Mucosa of stomach (tissue), 1 donor: ENCODE data around the gene XXYLT1.
"Not testable (repeated sequence)": the region's sequence is repeated elsewhere in the genome, so short reads cannot be mapped to it uniquely, and the experiment has no call there.

Experiments
- H3K27me3 ChIP-seq: one replicate; pipeline ENCODE4 v1.7.0; 2013; ENCODE audit warnings: mild to moderate bottlenecking, low read length; ENCODE audit not compliant: control insufficient read depth, insufficient read depth
- H3K36me3 ChIP-seq: one replicate; pipeline ENCODE4 v1.7.0; 2013; ENCODE audit warnings: low read length; ENCODE audit not compliant: control insufficient read depth, insufficient read depth
- H3K4me1 ChIP-seq: one replicate; pipeline ENCODE4 v1.7.0; 2013; ENCODE audit warnings: mild to moderate bottlenecking, low read length; ENCODE audit not compliant: control insufficient read depth, insufficient read depth
- H3K4me3 ChIP-seq: one replicate; pipeline ENCODE4 v1.7.0; 2013; ENCODE audit warnings: low read length
- H3K9ac ChIP-seq: one replicate; pipeline ENCODE4 v1.7.0; 2013; ENCODE audit warnings: mild to moderate bottlenecking, low read length, moderate library complexity
- H3K9me3 ChIP-seq: one replicate; pipeline ENCODE4 v1.7.0; 2013; ENCODE audit warnings: mild to moderate bottlenecking, low read length, moderate library complexity; ENCODE audit not compliant: control insufficient read depth
- donor health status: Pancreatic carcinoma.

The XXYLT1 gene

GRCh38 chr3:195114786-195115599, 156.0 kb downstream of the XXYLT1 start:
- H3K36me3 ChIP-seq = no peaks in the 10 kb centered on the region
- no peak overlapping the region for H3K4me3 ChIP-seq
- H3K4me1 ChIP-seq = peaks cover 13% of the 10 kb centered on the region
- no peaks in the 10 kb centered on the region for H3K27me3 ChIP-seq
- no peaks in the 10 kb centered on the region for H3K9me3 ChIP-seq
- no peak overlapping the region for H3K9ac ChIP-seq

- H3K4me1 ChIP-seq = peaks cover 11% of the 10 kb centered on the region
- H3K27me3 ChIP-seq = no peaks in the 10 kb centered on the region
- H3K4me3 ChIP-seq = no peak overlapping the region
- H3K9ac ChIP-seq = no peak overlapping the region
- no peaks in the 10 kb centered on the region for H3K9me3 ChIP-seq
- H3K36me3 ChIP-seq = no peaks in the 10 kb centered on the region
Measured at GRCh38 chr3:195113536-195114425, 157.2 kb downstream of the XXYLT1 start.

DNA sequence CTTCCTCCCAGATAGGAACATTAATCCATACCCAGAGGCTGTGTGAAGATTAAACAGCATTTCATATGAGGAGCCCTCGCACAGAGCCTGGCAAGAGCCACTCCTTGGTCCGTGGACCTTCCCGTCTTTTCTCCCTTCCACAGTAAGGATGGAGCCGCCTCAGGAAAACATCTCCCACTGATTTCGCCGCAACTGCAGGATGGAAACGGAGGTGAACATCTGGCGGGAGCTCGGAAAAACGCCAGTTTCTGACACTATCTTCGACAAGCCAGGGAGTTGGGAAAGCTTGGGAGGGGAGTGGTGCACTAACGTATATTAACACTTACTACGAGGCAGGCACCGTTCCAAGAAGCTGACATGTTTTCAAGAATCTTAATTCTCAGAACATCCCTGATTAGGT, 157.9 kb downstream of the XXYLT1 start:
- Histone ChIP-seq H3K9ac (no peak overlapping the region), H3K36me3 (no peaks in the 10 kb centered on the region), H3K4me3 (no peak overlapping the region), H3K4me1 (peaks cover 5% of the 10 kb centered on the region), H3K9me3 (no peaks in the 10 kb centered on the region), H3K27me3 (no peaks in the 10 kb centered on the region)

GRCh38 chr3:195112361-195112791, 158.6 kb downstream of the XXYLT1 start:
- H3K4me3 ChIP-seq = no peak overlapping the region
- no peaks in the 10 kb centered on the region for H3K36me3 ChIP-seq
- no peak overlapping the region for H3K9ac ChIP-seq
- no peaks in the 10 kb centered on the region for H3K4me1 ChIP-seq
- H3K9me3 ChIP-seq = no peaks in the 10 kb centered on the region
- no peaks in the 10 kb centered on the region for H3K27me3 ChIP-seq

DNA sequence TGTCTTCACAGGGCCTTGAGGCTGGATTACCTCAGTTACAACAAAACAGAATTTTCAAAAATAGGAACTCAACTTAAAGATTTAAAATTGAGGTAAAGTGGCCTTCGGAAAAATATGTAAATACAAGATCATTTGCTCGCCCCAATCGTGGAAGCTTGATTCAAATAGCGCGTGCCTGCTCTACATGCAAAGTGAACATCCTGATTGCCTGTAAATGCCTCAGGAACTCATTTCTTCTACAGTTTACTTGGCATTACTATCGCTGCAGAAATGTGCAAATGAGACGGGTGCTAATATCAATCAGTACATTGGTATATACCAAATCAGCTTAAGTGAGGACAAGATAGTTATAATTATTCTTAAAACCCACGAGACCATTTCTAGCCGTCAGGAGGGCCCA, 159.2 kb downstream of the XXYLT1 start:
- Histone ChIP-seq H3K4me1 (no peaks in the 10 kb centered on the region), H3K36me3 (no peaks in the 10 kb centered on the region), H3K4me3 (no peak overlapping the region), H3K9me3 (no peaks in the 10 kb centered on the region), H3K27me3 (no peaks in the 10 kb centered on the region), H3K9ac (no peak overlapping the region)

DNA sequence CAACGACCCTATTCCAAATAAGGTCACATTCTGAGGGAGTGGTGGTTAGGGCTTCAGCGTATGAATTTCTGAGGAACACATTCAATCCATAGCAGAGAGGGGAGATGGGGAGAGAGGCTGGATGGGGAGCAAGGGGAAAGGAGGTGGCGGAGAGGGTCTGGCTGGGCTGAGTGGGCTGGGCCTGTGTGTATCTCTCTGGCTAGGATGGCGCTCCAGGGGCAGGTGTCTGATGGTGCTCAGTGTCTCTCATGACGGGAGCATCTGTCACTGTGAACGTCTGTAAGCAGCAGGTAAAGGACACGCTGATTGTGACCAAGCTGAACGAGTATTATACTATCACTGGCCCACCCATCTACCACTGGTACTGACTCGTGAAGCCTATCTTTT, 159.6 kb downstream of the XXYLT1 start:
- no peaks in the 10 kb centered on the region for H3K4me1 ChIP-seq
- no peak overlapping the region for H3K4me3 ChIP-seq
- no peaks in the 10 kb centered on the region for H3K27me3 ChIP-seq
- no peak overlapping the region for H3K9ac ChIP-seq
- H3K9me3 ChIP-seq = no peaks in the 10 kb centered on the region
- H3K36me3 ChIP-seq = no peaks in the 10 kb centered on the region

GRCh38 chr3:195110647-195111318, 160.2 kb downstream of the XXYLT1 start:
- Histone ChIP-seq H3K9ac (no peak overlapping the region), H3K4me1 (peaks cover 3% of the 10 kb centered on the region), H3K36me3 (no peaks in the 10 kb centered on the region), H3K9me3 (no peaks in the 10 kb centered on the region), H3K27me3 (no peaks in the 10 kb centered on the region), H3K4me3 (no peak overlapping the region)

- H3K36me3 ChIP-seq = no peaks in the 10 kb centered on the region
- H3K9me3 ChIP-seq = no peaks in the 10 kb centered on the region
- H3K27me3 ChIP-seq = no peaks in the 10 kb centered on the region
- peaks cover 6% of the 10 kb centered on the region for H3K4me1 ChIP-seq
- no peak overlapping the region for H3K9ac ChIP-seq
- no peak overlapping the region for H3K4me3 ChIP-seq
Measured at GRCh38 chr3:195109098-195109657, 161.8 kb downstream of the XXYLT1 start.

DNA sequence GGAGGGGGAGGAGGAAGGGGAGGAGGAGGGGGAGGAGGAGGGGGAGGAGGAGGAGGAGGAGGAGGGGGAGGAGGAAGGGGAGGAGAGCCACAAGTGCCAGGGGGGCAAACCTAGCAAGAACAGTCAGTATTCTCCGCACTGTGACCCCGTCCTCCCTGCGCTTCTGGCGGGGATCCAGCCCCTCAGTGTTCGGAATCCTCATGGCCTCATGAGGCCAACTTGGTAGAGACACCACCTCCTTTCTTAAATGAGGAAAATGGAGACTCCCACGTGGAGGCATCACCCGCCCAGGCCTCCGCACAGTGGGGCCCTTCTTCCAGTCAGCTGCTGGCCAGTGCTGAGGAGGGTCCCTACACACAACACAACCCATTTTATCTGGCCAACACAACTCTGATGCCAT, 163.4 kb downstream of the XXYLT1 start:
- no peaks in the 10 kb centered on the region for H3K27me3 ChIP-seq
- H3K4me3 ChIP-seq = no peak overlapping the region
- H3K4me1 ChIP-seq = peaks cover 11% of the 10 kb centered on the region
- H3K9me3 ChIP-seq = no peaks in the 10 kb centered on the region
- no peak overlapping the region for H3K9ac ChIP-seq
- H3K36me3 ChIP-seq = no peaks in the 10 kb centered on the region

- H3K4me3 ChIP-seq, H3K27me3 ChIP-seq, H3K9me3 ChIP-seq, H3K9ac ChIP-seq, H3K36me3 ChIP-seq: not testable (repeated sequence)
- peaks cover 16% of the 10 kb centered on the region for H3K4me1 ChIP-seq
Measured at GRCh38 chr3:195107031-195107430, 163.9 kb downstream of the XXYLT1 start.

- H3K4me1 ChIP-seq = peaks cover 16% of the 10 kb centered on the region
- no peaks in the 10 kb centered on the region for H3K36me3 ChIP-seq
- no peaks in the 10 kb centered on the region for H3K9me3 ChIP-seq
- no peak overlapping the region for H3K9ac ChIP-seq
- no peaks in the 10 kb centered on the region for H3K27me3 ChIP-seq
- no peak overlapping the region for H3K4me3 ChIP-seq
Measured at GRCh38 chr3:195106418-195106906, 164.5 kb downstream of the XXYLT1 start.
